ENCODE measurements around the gene MACROD2. TPM values are rescaled to one million over a fixed set of nuclear protein-coding genes. Genes with fewer than 3 reads are reported as not detected.
A peak's percentile ranks its signal among the peaks of the same experiment; 100 is the strongest.

MACROD2 gene
- total RNA-seq, 1 experiment from 2014 or later = 1.6 TPM

- peak; percentile 59 for TF ChIP-seq CTCF (conservative IDR thresholded peaks at IDR 0.05)
- no peak overlapping the region for H2AFZ ChIP-seq (ENCODE audit: low read length)
- H3K27me3 ChIP-seq (ENCODE audit: insufficient read depth, low read length) = no peaks in the 10 kb centered on the region
- H3K56ac ChIP-seq (ENCODE audit: insufficient read length, low read depth, low read length) = no peak overlapping the region
- H4K5ac ChIP-seq (ENCODE audit: insufficient read length, low read depth, low read length) = no peak overlapping the region
- no peaks in the 10 kb centered on the region for H3K9me3 Mint-ChIP-seq
- H2BK120ac ChIP-seq (ENCODE audit: low read depth, low read length, poor library complexity, severe bottlenecking) = no peak overlapping the region
- H3K4me1 Mint-ChIP-seq = peaks cover 4 to 9% of the 10 kb centered on the region in 2 experiments
- no peak overlapping the region for H3K4me2 ChIP-seq (ENCODE audit: insufficient read depth, insufficient read length, low read length)
- no peaks in the 10 kb centered on the region for H3K23me2 ChIP-seq (ENCODE audit: insufficient read length, low read depth, low read length, poor library complexity, severe bottlenecking)
- H3K4ac ChIP-seq (ENCODE audit: low read depth, low read length) = no peak overlapping the region
- no peak overlapping the region for H3K27ac Mint-ChIP-seq
- H4K8ac ChIP-seq (replicated peaks; ENCODE audit: insufficient read length, low read depth, low read length) = no peak overlapping the region
- no peak overlapping the region for H3K9ac ChIP-seq (ENCODE audit: extremely low read depth, insufficient read length, low read length)
- H2BK20ac ChIP-seq (ENCODE audit: low read depth, low read length, poor library complexity, severe bottlenecking) = no peak overlapping the region
- H3K9me3 ChIP-seq (ENCODE audit: control insufficient read depth, low read depth, low read length) = no peaks in the 10 kb centered on the region
- no peak overlapping the region for H3K27ac ChIP-seq (ENCODE audit: insufficient read length, low read depth, low read length)
- no peak overlapping the region for H3K4me3 Mint-ChIP-seq
- no peak overlapping the region for H3K18ac ChIP-seq (ENCODE audit: insufficient read length, low read depth, low read length)
- no peaks in the 10 kb centered on the region for H3K79me1 ChIP-seq (ENCODE audit: insufficient read depth, low read depth, low read length, poor library complexity, severe bottlenecking)
- no peaks in the 10 kb centered on the region for H3K36me3 Mint-ChIP-seq (ENCODE audit: insufficient read depth in 1 of 3, low read depth in 3 of 3)
- H3K27me3 Mint-ChIP-seq (ENCODE audit: low read depth) = no peaks in the 10 kb centered on the region
- no peak overlapping the region for H2BK15ac ChIP-seq (ENCODE audit: low read depth, low read length)
- no peaks in the 10 kb centered on the region for H4K20me1 ChIP-seq (ENCODE audit: control insufficient read depth, insufficient read depth, insufficient read length)
- no peak overlapping the region for H3T11ph ChIP-seq (ENCODE audit: low read length)
- H3K4me1 ChIP-seq (ENCODE audit: insufficient read depth, low read length) = no peaks in the 10 kb centered on the region; the same call in 1 of the 2 replicates
- no peak overlapping the region for H2AK5ac ChIP-seq (ENCODE audit: insufficient read length, low read length)
- no peak overlapping the region for H2BK12ac ChIP-seq (ENCODE audit: insufficient read length, low read depth, low read length)
- no peak overlapping the region for H3K14ac ChIP-seq (ENCODE audit: insufficient read depth, low read length)
- no peak overlapping the region for H2BK5ac ChIP-seq (ENCODE audit: insufficient read length, low read length)
- no peak overlapping the region for H3K23ac ChIP-seq (ENCODE audit: insufficient read length, low read depth, low read length)
- H3K79me2 ChIP-seq (ENCODE audit: insufficient read depth, low read length) = no peaks in the 10 kb centered on the region
- H4K91ac ChIP-seq (ENCODE audit: insufficient read length, low read depth, low read length) = no peak overlapping the region
- peak; percentile 62 for DNase-seq
- WGBS (ENCODE audit: extremely low coverage, insufficient read length, low lambda C conversion rate) = no CpG with 5 or more reads among the region's 12 CpGs
Observed at GRCh38 chr20:14757728-14758127, 762.4 kb downstream of the MACROD2 start.

All from H9 (cell line).